Activated CD4-positive, alpha-beta memory T cell treated with anti-CD3 and anti-CD28 coated beads for 36 hours (primary cell): ENCODE results near the gene PLEKHF1. TPM values are rescaled to one million over a fixed set of nuclear protein-coding genes. Genes with fewer than 3 reads are reported as not detected.

ENCODE experiments used
- CTCF ChIA-PET: fragments of 350-600 bp; sonication (Branson Sonifier 250); formaldehyde crosslinking; loops from one replicate; lab custom pipeline; 2021; ENCODE audit warnings: antibody characterized with exemption, inconsistent platforms; lab: Charles Lee
- POLR2A ChIA-PET: fragments of 350-600 bp; sonication (Branson Sonifier 250); formaldehyde crosslinking; loops from one replicate; lab custom pipeline; 2021; ENCODE audit warnings: antibody characterized with exemption; lab: Charles Lee
- DNase-seq: peaks from one replicate; pipeline ENCODE4 v3.0.0-alpha.2; 2020
- H3K27ac Mint-ChIP-seq: one replicate; pipeline ENCODE4 v1.8.0; 2021; ENCODE audit warnings: mixed read lengths
- H3K27me3 Mint-ChIP-seq: one replicate; pipeline ENCODE4 v1.8.0; 2021; ENCODE audit warnings: mixed read lengths
- H3K36me3 Mint-ChIP-seq: one replicate; pipeline ENCODE4 v1.8.0; 2021; ENCODE audit warnings: mixed read lengths
- H3K4me1 Mint-ChIP-seq: one replicate; pipeline ENCODE4 v1.8.0; 2021; ENCODE audit warnings: low read depth, mixed read lengths
- H3K4me3 Mint-ChIP-seq: one replicate; pipeline ENCODE4 v1.8.0; 2021; ENCODE audit warnings: mild to moderate bottlenecking, mixed read lengths
- H3K9me3 Mint-ChIP-seq: one replicate; pipeline ENCODE4 v1.8.0; 2021; ENCODE audit warnings: mixed read lengths
- intact Hi-C: fragments of 100-400 bp; cut with micrococcal nuclease; formaldehyde crosslinking; loops from one replicate; pipeline ENCODE4 v1.15.1; 2023
- total RNA-seq, 2 experiments: library from RNA; stranded (reverse); gene quantifications; one replicate each; pipeline ENCODE4 v1.2.3, GENCODE V29; 2021

PLEKHF1 gene
- total RNA-seq, 2 experiments from 2014 or later, result 23.6 to 24.3 TPM

GRCh38 chr19:29655648-29656335 lies 9.5 kb upstream of the PLEKHF1 start:
- H3K4me1 Mint-ChIP-seq, result peaks cover 5% of the 10 kb centered on the region
- intact Hi-C loops, result no loop called here
- H3K9me3 Mint-ChIP-seq, result no peaks in the 10 kb centered on the region
- peaks cover 2% of the 10 kb centered on the region for H3K36me3 Mint-ChIP-seq
- no peak overlapping the region for H3K27ac Mint-ChIP-seq
- H3K4me3 Mint-ChIP-seq, result no peak overlapping the region
- no peak for DNase-seq
- H3K27me3 Mint-ChIP-seq, result no peaks in the 10 kb centered on the region
- ChIA-PET POLR2A (no interaction called here), CTCF (no interaction called here)

GRCh38 chr19:29658221-29658991 lies 6.9 kb upstream of the PLEKHF1 start:
- no peaks in the 10 kb centered on the region for H3K9me3 Mint-ChIP-seq
- peaks cover 2% of the 10 kb centered on the region for H3K36me3 Mint-ChIP-seq
- H3K27me3 Mint-ChIP-seq, result no peaks in the 10 kb centered on the region
- no peak overlapping the region for H3K27ac Mint-ChIP-seq
- ChIA-PET CTCF (no interaction called here), POLR2A (no interaction called here)
- peaks cover 21% of the 10 kb centered on the region for H3K4me1 Mint-ChIP-seq
- H3K4me3 Mint-ChIP-seq, result no peak overlapping the region
- intact Hi-C loops, result no loop called here
- DNase-seq, result no peak

- Mint-ChIP-seq H3K4me1 (peaks cover 31% of the 10 kb centered on the region), H3K27me3 (no peaks in the 10 kb centered on the region), H3K9me3 (no peaks in the 10 kb centered on the region), H3K27ac (no peak overlapping the region), H3K36me3 (peaks cover 2% of the 10 kb centered on the region), H3K4me3 (no peak overlapping the region)
- POLR2A ChIA-PET, result interaction anchor here (2.2 kb wide), 1 partner anchor 55 kb away, joined by 6 read pairs; the partner anchor contains the start of gene POP4
- intact Hi-C loops, result no loop called here
- CTCF ChIA-PET, result interaction anchor here (1.0 to 3.7 kb wide), 5 partner anchors 12 to 133 kb away, joined by 4 to 20 read pairs (median 9); no protein-coding TSS in a partner anchor
- DNase-seq, result peak; percentile 54
These were observed 4.4 kb upstream of the PLEKHF1 start for GRCh38 chr19:29660835-29661234.

- Mint-ChIP-seq H3K4me3 (no peak overlapping the region), H3K27ac (peak overlapping the region; percentile 43), H3K36me3 (peaks cover 8% of the 10 kb centered on the region), H3K27me3 (no peaks in the 10 kb centered on the region), H3K9me3 (no peaks in the 10 kb centered on the region), H3K4me1 (peaks cover 35% of the 10 kb centered on the region)
- CTCF ChIA-PET, result interaction anchor here (1.3 to 3.7 kb wide), 8 partner anchors 11 to 56 kb away, joined by 3 to 20 read pairs (median 8); partner anchors contain the start of gene POP4
- POLR2A ChIA-PET, result interaction anchor here (0.6 to 2.6 kb wide), 4 partner anchors 10 to 215 kb away, joined by 3 to 12 read pairs (median 4); partner anchors contain the start of gene C19orf12
- intact Hi-C loops, result no loop called here
- no peak for DNase-seq
These were observed 3.0 kb upstream of the PLEKHF1 start for GRCh38 chr19:29662278-29662603.

GRCh38 chr19:29662604-29663404 lies 2.5 kb upstream of the PLEKHF1 start:
- H3K4me1 Mint-ChIP-seq, result peaks cover 40% of the 10 kb centered on the region
- peaks cover 12% of the 10 kb centered on the region for H3K36me3 Mint-ChIP-seq
- ChIA-PET POLR2A (interaction anchor here (1.1 to 2.6 kb wide), 3 partner anchors 10 to 56 kb away, joined by 3 to 12 read pairs (median 5); partner anchors contain the start of gene C19orf12), CTCF (interaction anchor here (0.9 to 3.7 kb wide), 10 partner anchors 10 to 57 kb away, joined by 3 to 20 read pairs (median 6); partner anchors contain the start of gene POP4)
- no peaks in the 10 kb centered on the region for H3K9me3 Mint-ChIP-seq
- DNase-seq, result peak; percentile 63
- intact Hi-C loops, result no loop called here
- H3K27ac Mint-ChIP-seq, result peak overlapping the region; percentile 51
- H3K27me3 Mint-ChIP-seq, result no peaks in the 10 kb centered on the region
- H3K4me3 Mint-ChIP-seq, result no peak overlapping the region

- H3K27ac Mint-ChIP-seq, result no peak overlapping the region
- intact Hi-C loops, result no loop called here
- peaks cover 53% of the 10 kb centered on the region for H3K4me1 Mint-ChIP-seq
- peak overlapping the region; percentile 63 for H3K4me3 Mint-ChIP-seq
- ChIA-PET CTCF (interaction anchor here (0.9 to 5.7 kb wide), 9 partner anchors 9 to 58 kb away, joined by 3 to 70 read pairs (median 8); partner anchors contain the start of genes C19orf12 and POP4), POLR2A (interaction anchor here (1.6 to 5.4 kb wide), 3 partner anchors 8 to 57 kb away, joined by 7 to 46 read pairs (median 12); partner anchors contain the start of gene POP4)
- no peaks in the 10 kb centered on the region for H3K9me3 Mint-ChIP-seq
- DNase-seq, result no peak
- no peaks in the 10 kb centered on the region for H3K27me3 Mint-ChIP-seq
- peaks cover 12% of the 10 kb centered on the region for H3K36me3 Mint-ChIP-seq
These were observed 1.2 kb upstream of the PLEKHF1 start for GRCh38 chr19:29663861-29664752.

- peak overlapping the region; percentile 63 for H3K4me3 Mint-ChIP-seq
- peak overlapping the region; percentile 65 for H3K27ac Mint-ChIP-seq
- peaks cover 60% of the 10 kb centered on the region for H3K4me1 Mint-ChIP-seq
These were observed 477 bp upstream of the PLEKHF1 start for GRCh38 chr19:29664753-29665214.

GRCh38 chr19:29665826-29666577 lies 741 bp downstream of the PLEKHF1 start:
- H3K4me3 Mint-ChIP-seq, result peak overlapping the region; percentile 82
- H3K27ac Mint-ChIP-seq, result peak overlapping the region; percentile 99
- no peaks in the 10 kb centered on the region for H3K9me3 Mint-ChIP-seq
- intact Hi-C loops, result loop anchor here (1.0 to 2.0 kb wide), 2 partner anchors 43 to 49 kb away; partner anchors contain the start of gene C19orf12
- no peaks in the 10 kb centered on the region for H3K27me3 Mint-ChIP-seq
- ChIA-PET CTCF (interaction anchor here (0.6 to 5.7 kb wide), 18 partner anchors 12 to 930 kb away, joined by 3 to 70 read pairs (median 8); partner anchors contain the start of genes C19orf12 and POP4), POLR2A (interaction anchor here (0.9 to 5.4 kb wide), 9 partner anchors 10 to 59 kb away, joined by 3 to 46 read pairs (median 4); partner anchors contain the start of gene POP4)
- H3K4me1 Mint-ChIP-seq, result peaks cover 67% of the 10 kb centered on the region
- DNase-seq, result no peak
- H3K36me3 Mint-ChIP-seq, result peaks cover 24% of the 10 kb centered on the region

More at GRCh38 chr19:29664753-29665214, 477 bp upstream of the PLEKHF1 start:
- Mint-ChIP-seq H3K27me3 (no peaks in the 10 kb centered on the region), H3K36me3 (peaks cover 14% of the 10 kb centered on the region), H3K9me3 (no peaks in the 10 kb centered on the region)
- DNase-seq, result no peak
- intact Hi-C loops, result loop anchor here (1.0 kb wide), 1 partner anchor 41 kb away; no protein-coding TSS in a partner anchor
- CTCF ChIA-PET, result interaction anchor here (0.7 to 5.7 kb wide), 11 partner anchors 14 to 59 kb away, joined by 3 to 70 read pairs (median 8); partner anchors contain the start of genes C19orf12 and POP4
- POLR2A ChIA-PET, result interaction anchor here (0.9 to 5.4 kb wide), 7 partner anchors 8 to 58 kb away, joined by 3 to 46 read pairs (median 7); partner anchors contain the start of gene POP4

- Mint-ChIP-seq H3K36me3 (peaks cover 31% of the 10 kb centered on the region), H3K4me3 (peak overlapping the region; percentile 82), H3K9me3 (no peaks in the 10 kb centered on the region), H3K27ac (peak overlapping the region; percentile 99), H3K4me1 (peaks cover 72% of the 10 kb centered on the region), H3K27me3 (no peaks in the 10 kb centered on the region)
- intact Hi-C loops, result loop anchor here (1.0 to 2.0 kb wide), 2 partner anchors 14 to 48 kb away; partner anchors contain the start of gene C19orf12
- POLR2A ChIA-PET, result interaction anchor here (0.8 to 5.4 kb wide), 8 partner anchors 9 to 60 kb away, joined by 3 to 46 read pairs (median 4); partner anchors contain the start of genes C19orf12 and POP4
- DNase-seq, result peak; percentile 56
- CTCF ChIA-PET, result interaction anchor here (0.7 to 5.7 kb wide), 12 partner anchors 12 to 930 kb away, joined by 3 to 70 read pairs (median 8); partner anchors contain the start of genes C19orf12 and POP4
These were observed 1.5 kb downstream of the PLEKHF1 start for GRCh38 chr19:29666578-29667386.
